NOMO-1 treated with dmso at 0.1 percent for 144 hours (cell line): Measurements from ENCODE around the gene ADGRG6.
"Not testable (repeated sequence)": the region's sequence is repeated elsewhere in the genome, so short reads cannot be mapped to it uniquely, and the experiment has no call there.

Experiments used
- DNase-seq: peaks from one replicate; lab custom pipeline; 2025; ENCODE audit not compliant: unreplicated experiment; lab: John Stamatoyannopoulos, UW

The ADGRG6 gene

GRCh38 chr6:142301651-142302391 lies at the start of gene ADGRG6:
Gene ADGRG6 (plus strand): TSS chr6:142302007. CDS start chr6:142302330, 323 bp downstream.
- no peak for DNase-seq

GRCh38 chr6:142254513-142254912 lies 47.3 kb upstream of the ADGRG6 start:
- no peak for DNase-seq

- DNase-seq, result no peak
Observed at GRCh38 chr6:142255785-142256184, 46.0 kb upstream of the ADGRG6 start.

GRCh38 chr6:142258305-142258704 lies 43.5 kb upstream of the ADGRG6 start:
- DNase-seq, result no peak

GRCh38 chr6:142258757-142259156 lies 43.0 kb upstream of the ADGRG6 start:
- no peak for DNase-seq

GRCh38 chr6:142260748-142261147 lies 41.1 kb upstream of the ADGRG6 start:
- DNase-seq, result no peak

- no peak for DNase-seq
Observed at GRCh38 chr6:142262231-142262630, 39.6 kb upstream of the ADGRG6 start.

GRCh38 chr6:142265476-142265875 lies 36.3 kb upstream of the ADGRG6 start:
- no peak for DNase-seq

GRCh38 chr6:142266060-142266459 lies 35.7 kb upstream of the ADGRG6 start:
- DNase-seq, result no peak

GRCh38 chr6:142271476-142271875 lies 30.3 kb upstream of the ADGRG6 start:
- no peak for DNase-seq

- DNase-seq, result no peak
Observed at GRCh38 chr6:142274656-142275055, 27.2 kb upstream of the ADGRG6 start.

GRCh38 chr6:142275236-142276006 lies 26.4 kb upstream of the ADGRG6 start:
- no peak for DNase-seq

GRCh38 chr6:142276256-142276655 lies 25.6 kb upstream of the ADGRG6 start:
- DNase-seq, result no peak

GRCh38 chr6:142279350-142280180 lies 22.2 kb upstream of the ADGRG6 start:
- DNase-seq, result no peak

GRCh38 chr6:142280265-142280664 lies 21.5 kb upstream of the ADGRG6 start:
- DNase-seq, result no peak

- DNase-seq, result no peak
Observed at GRCh38 chr6:142280927-142281326, 20.9 kb upstream of the ADGRG6 start.

- DNase-seq, result not testable (repeated sequence)
Observed at GRCh38 chr6:142283138-142283537, 18.7 kb upstream of the ADGRG6 start.

- DNase-seq, result no peak
Observed at GRCh38 chr6:142284419-142284818, 17.4 kb upstream of the ADGRG6 start.

- DNase-seq, result no peak
Observed at GRCh38 chr6:142285235-142286087, 16.3 kb upstream of the ADGRG6 start.

- DNase-seq, result no peak
Observed at GRCh38 chr6:142286088-142286409, 15.8 kb upstream of the ADGRG6 start.

GRCh38 chr6:142289687-142290086 lies 12.1 kb upstream of the ADGRG6 start:
- DNase-seq, result no peak
